Thoracic aorta (tissue), 2 donors: Measurements from ENCODE around the gene SENP6. TPM values are rescaled to one million over a fixed set of nuclear protein-coding genes. Genes with fewer than 3 reads are reported as not detected.
"Not testable (repeated sequence)": the region's sequence is repeated elsewhere in the genome, so short reads cannot be mapped to it uniquely, and the experiment has no call there.

Source experiments
- ATAC-seq: fragments of 150-250 bp; one replicate; pipeline ENCODE4 v1.8.0; 2017; ENCODE audit warnings: low read depth; ENCODE audit not compliant: insufficient number of reproducible peaks, low FRiP score
- DNase-seq: peaks from one replicate; pipeline ENCODE4 v3.0.0-alpha.2; 2020; ENCODE audit warnings: low spot score
- H3K27ac ChIP-seq, 2 donors: fragments of 200-600 bp; sonication (generic); 1 replicate in 1 of 2; 2 replicates in 1 of 2; pipeline ENCODE4 v1.5.1; 2016; ENCODE audit warnings: mild to moderate bottlenecking in 2 of 2, moderate library complexity in 2 of 2
- H3K27me3 ChIP-seq: fragments of 200-600 bp; sonication (generic); replicated peaks from 2 replicates; pipeline ENCODE4 v1.6.0; 2016; ENCODE audit warnings: mild to moderate bottlenecking; ENCODE audit not compliant: insufficient read depth
- H3K36me3 ChIP-seq: fragments of 200-600 bp; sonication (generic); one replicate; pipeline ENCODE4 v1.5.1; 2016
- H3K4me1 ChIP-seq, 2 donors: fragments of 200-600 bp; sonication (generic); 1 replicate in 1 of 2; 2 replicates in 1 of 2; pipeline versions ENCODE4 v1.5.1 to v1.6.0; 2016; ENCODE audit warnings: low read depth in 2 of 2, mild to moderate bottlenecking in 1 of 2; ENCODE audit not compliant: control insufficient read depth in 1 of 2
- H3K4me3 ChIP-seq: fragments of 200-600 bp; sonication (generic); 2 replicates; pipeline ENCODE4 v1.5.1; 2016; ENCODE audit warnings: mild to moderate bottlenecking
- H3K9me3 ChIP-seq: fragments of 200-600 bp; sonication (generic); 2 replicates; pipeline ENCODE4 v1.5.1; 2016
- total RNA-seq, 2 donors: library from RNA; depleted of rRNA; stranded (reverse); fragments of >200 nt; gene quantifications; one replicate each; pipeline versions ENCODE4 v1.1.0 to v1.2.3, GENCODE V29; 2016
- TF ChIP-seq, protein P1 (sequence below): fragments of 200-600 bp; sonication (generic); IDR thresholded peaks from one replicate; pipeline ENCODE4 v1.5.1; 2019; ENCODE audit warnings: antibody characterized with exemption

Gene SENP6
- total RNA-seq, 2 donors from 2014 or later: 115 to 163 TPM

GRCh38 chr6:75657327-75657726 is 55.6 kb downstream of the SENP6 start:
- TF ChIP-seq, protein P1, sequence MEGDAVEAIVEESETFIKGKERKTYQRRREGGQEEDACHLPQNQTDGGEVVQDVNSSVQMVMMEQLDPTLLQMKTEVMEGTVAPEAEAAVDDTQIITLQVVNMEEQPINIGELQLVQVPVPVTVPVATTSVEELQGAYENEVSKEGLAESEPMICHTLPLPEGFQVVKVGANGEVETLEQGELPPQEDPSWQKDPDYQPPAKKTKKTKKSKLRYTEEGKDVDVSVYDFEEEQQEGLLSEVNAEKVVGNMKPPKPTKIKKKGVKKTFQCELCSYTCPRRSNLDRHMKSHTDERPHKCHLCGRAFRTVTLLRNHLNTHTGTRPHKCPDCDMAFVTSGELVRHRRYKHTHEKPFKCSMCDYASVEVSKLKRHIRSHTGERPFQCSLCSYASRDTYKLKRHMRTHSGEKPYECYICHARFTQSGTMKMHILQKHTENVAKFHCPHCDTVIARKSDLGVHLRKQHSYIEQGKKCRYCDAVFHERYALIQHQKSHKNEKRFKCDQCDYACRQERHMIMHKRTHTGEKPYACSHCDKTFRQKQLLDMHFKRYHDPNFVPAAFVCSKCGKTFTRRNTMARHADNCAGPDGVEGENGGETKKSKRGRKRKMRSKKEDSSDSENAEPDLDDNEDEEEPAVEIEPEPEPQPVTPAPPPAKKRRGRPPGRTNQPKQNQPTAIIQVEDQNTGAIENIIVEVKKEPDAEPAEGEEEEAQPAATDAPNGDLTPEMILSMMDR: no peak
- DNase-seq (no peak), ATAC-seq (no peak)
- Histone ChIP-seq H3K9me3 (no peaks in the 10 kb centered on the region), H3K27ac (no peak overlapping the region), H3K36me3 (peaks cover 15% of the 10 kb centered on the region), H3K4me3 (no peak overlapping the region), H3K27me3 (no peaks in the 10 kb centered on the region), H3K4me1 (no peaks in the 10 kb centered on the region)

DNA sequence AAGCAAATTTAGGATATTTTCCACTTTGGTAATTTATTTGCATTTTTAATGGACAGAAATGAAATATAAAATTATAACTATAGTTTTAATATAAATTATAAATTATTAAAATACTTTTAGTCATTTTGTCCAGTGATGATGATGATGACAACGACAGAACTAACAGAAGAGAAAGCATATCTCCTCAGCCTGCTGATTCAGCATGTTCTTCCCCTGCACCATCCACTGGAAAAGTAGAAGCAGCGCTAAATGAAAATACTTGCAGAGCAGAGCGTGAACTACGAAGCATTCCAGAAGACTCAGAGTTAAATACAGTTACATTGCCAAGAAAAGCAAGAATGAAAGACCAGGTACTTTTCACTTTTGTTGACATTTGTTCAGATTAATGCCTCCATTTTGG is 64.9 kb downstream of the SENP6 start:
- H3K27me3 ChIP-seq: no peaks in the 10 kb centered on the region
- no peaks in the 10 kb centered on the region for H3K9me3 ChIP-seq
- peaks cover 22% of the 10 kb centered on the region for H3K36me3 ChIP-seq
- DNase-seq: no peak
- no peaks in the 10 kb centered on the region for H3K4me1 ChIP-seq
- H3K27ac ChIP-seq: no peak overlapping the region
- TF ChIP-seq, protein P1: no peak
- no peak overlapping the region for H3K4me3 ChIP-seq
- no peak for ATAC-seq

DNA sequence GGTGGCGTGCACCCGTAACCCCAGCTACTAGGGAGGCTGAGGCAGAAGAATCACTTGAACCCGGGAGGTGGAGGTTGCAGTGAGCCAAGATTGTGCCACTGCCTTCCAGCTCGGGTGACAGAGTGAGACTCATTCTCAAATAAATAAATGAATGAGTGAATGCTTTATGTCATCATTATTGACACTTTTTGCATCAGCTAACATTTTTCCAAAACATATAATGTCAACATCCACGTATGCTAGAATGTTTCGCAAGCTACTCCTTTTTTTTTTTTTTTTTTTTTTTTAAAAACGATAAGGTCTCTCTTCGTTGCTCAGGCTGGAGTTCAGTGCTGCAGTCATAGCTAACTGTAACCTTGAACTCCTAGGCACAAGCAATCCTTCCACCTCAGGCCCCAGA is 72.2 kb downstream of the SENP6 start:
- peaks cover 31% of the 10 kb centered on the region for H3K36me3 ChIP-seq
- no peaks in the 10 kb centered on the region for H3K9me3 ChIP-seq
- DNase-seq (no peak), ATAC-seq (no peak)
- TF ChIP-seq, protein P1: no peak
- H3K27ac ChIP-seq: no peak overlapping the region
- no peaks in the 10 kb centered on the region for H3K27me3 ChIP-seq
- H3K4me1 ChIP-seq: no peaks in the 10 kb centered on the region
- H3K4me3 ChIP-seq: no peak overlapping the region

- ATAC-seq (no peak), DNase-seq (no peak)
- Histone ChIP-seq H3K27ac (no peak overlapping the region), H3K4me3 (no peak overlapping the region), H3K36me3 (peaks cover 37% of the 10 kb centered on the region), H3K4me1 (no peaks in the 10 kb centered on the region), H3K27me3 (no peaks in the 10 kb centered on the region), H3K9me3 (no peaks in the 10 kb centered on the region)
- TF ChIP-seq, protein P1: no peak
Measured at GRCh38 chr6:75676377-75676776, 74.7 kb downstream of the SENP6 start.

DNA sequence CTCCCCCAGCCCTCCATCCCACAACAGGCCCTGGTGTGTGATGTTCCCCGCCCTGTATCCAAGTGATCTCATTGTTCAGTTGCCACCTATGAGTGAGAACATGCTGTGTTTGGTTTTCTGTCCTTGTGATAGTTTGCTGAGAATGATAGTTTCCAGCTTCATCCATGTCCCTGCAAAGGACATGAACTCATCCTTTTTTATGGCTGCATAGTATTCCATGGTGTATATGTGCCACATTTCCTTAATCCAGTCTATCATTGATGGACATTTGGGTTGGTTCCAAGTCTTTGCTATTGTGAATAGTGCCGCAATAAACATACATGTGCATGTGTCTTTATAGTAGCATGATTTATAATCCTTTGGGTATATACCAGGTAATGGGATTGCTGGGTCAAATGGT is 80.9 kb downstream of the SENP6 start:
- not testable (repeated sequence) for H3K27ac ChIP-seq, DNase-seq, H3K9me3 ChIP-seq, ATAC-seq, H3K4me1 ChIP-seq, H3K27me3 ChIP-seq, H3K4me3 ChIP-seq
- H3K36me3 ChIP-seq: peaks cover 31% of the 10 kb centered on the region

DNA sequence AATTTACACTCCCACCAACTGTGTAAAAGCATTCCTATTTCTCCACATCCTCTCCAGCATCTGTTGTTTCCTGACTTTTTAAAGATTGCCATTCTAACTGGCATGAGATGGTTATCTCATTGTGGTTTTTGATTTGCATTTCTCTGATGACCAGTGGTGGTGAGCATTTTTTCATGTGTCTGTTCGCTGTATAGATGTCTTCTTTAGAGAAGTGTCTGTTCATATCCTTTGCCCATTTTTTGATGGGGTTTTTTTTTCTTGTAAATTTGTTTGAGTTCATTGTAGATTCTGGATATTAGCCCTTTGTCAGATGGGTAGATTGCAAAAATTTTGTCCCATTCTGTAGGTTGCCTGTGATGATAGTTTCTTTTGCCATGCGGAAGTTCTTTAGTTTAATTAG is 81.3 kb downstream of the SENP6 start:
- not testable (repeated sequence) for DNase-seq, H3K4me3 ChIP-seq, H3K27me3 ChIP-seq, H3K9me3 ChIP-seq, H3K27ac ChIP-seq, H3K4me1 ChIP-seq, ATAC-seq
- peaks cover 27% of the 10 kb centered on the region for H3K36me3 ChIP-seq

- not testable (repeated sequence) for H3K27ac ChIP-seq, H3K4me3 ChIP-seq, ATAC-seq, DNase-seq, H3K4me1 ChIP-seq, H3K27me3 ChIP-seq, H3K9me3 ChIP-seq
- H3K36me3 ChIP-seq: peaks cover 19% of the 10 kb centered on the region
Measured at GRCh38 chr6:75687535-75687934, 85.9 kb downstream of the SENP6 start.

GRCh38 chr6:75687937-75688336 is 86.3 kb downstream of the SENP6 start:
- peaks cover 22% of the 10 kb centered on the region for H3K36me3 ChIP-seq
- not testable (repeated sequence) for ATAC-seq

More at GRCh38 chr6:75687937-75688336, 86.3 kb downstream of the SENP6 start:
- H3K4me3 ChIP-seq, DNase-seq, H3K4me1 ChIP-seq, H3K27ac ChIP-seq, H3K9me3 ChIP-seq, H3K27me3 ChIP-seq: not testable (repeated sequence)
